GM12878 (cell line): ENCODE results near the gene DSC3. TPM values are rescaled to one million over a fixed set of nuclear protein-coding genes. Genes with fewer than 3 reads are reported as not detected.
A peak's percentile ranks its signal among the peaks of the same experiment; 100 is the strongest.

ENCODE experiments used
- ATAC-seq: fragments of 200-7000 bp; cut with Tn5 transposase; 3 replicates; pipeline ENCODE4 v1.9.1; 2020; ENCODE audit warnings: mild to moderate bottlenecking, moderate library complexity
- BruUV-seq: library from RNA; stranded (reverse); fragments of 400-500 nt; replicated peaks from 2 replicates; lab custom pipeline; 2021; lab: Mats Ljungman, UMichigan
- CTCF ChIA-PET: fragments of 300-600 bp; sonication (Branson Sonifier 250); formaldehyde crosslinking; extraction: SDS; loops from one replicate; lab custom pipeline; 2021; ENCODE audit warnings: inconsistent platforms; lab: Yijun Ruan, JAX
- POLR2A ChIA-PET: fragments of 350-600 bp; formaldehyde crosslinking; extraction: SDS; loops from one replicate; lab custom pipeline; 2021; ENCODE audit warnings: inconsistent platforms; lab: Charles Lee
- RAD21 ChIA-PET: fragments of 300-600 bp; sonication (Branson Sonifier 250); formaldehyde crosslinking; loops from one replicate; lab custom pipeline; 2023; ENCODE audit warnings: antibody characterized with exemption; ENCODE audit not compliant: unreplicated experiment; lab: Charles Lee
- SMC1A ChIA-PET: fragments of 300-600 bp; sonication (Branson Sonifier 250); formaldehyde crosslinking; loops from one replicate; lab custom pipeline; 2023; ENCODE audit not compliant: unreplicated experiment, uncharacterized antibody; lab: Charles Lee
- DNase-seq: peaks from one replicate; pipeline ENCODE4 v3.0.0-alpha.2; 2011; ENCODE audit warnings: low read depth, low spot score
- FAIRE-seq: peaks from 3 replicates; lab custom pipeline; 2011; peaks lifted over from hg19 to GRCh38; lab: Jason Lieb, UNC
- H2AFZ ChIP-seq: 2 replicates; pipeline ENCODE4 v1.6.0; 2011; ENCODE audit warnings: low read depth, low read length, control low read depth; ENCODE audit not compliant: control insufficient read depth
- H3K27ac ChIP-seq: 2 replicates; pipeline ENCODE4 v1.5.1; 2011; ENCODE audit warnings: control low read depth; ENCODE audit not compliant: control insufficient read depth, insufficient read depth
- H3K27me3 ChIP-seq, 2 experiments: replicated peaks in 1 of 2; 2 replicates each; pipeline versions ENCODE4 v1.6.0 to v1.6.1; 2011; ENCODE audit warnings: low read length in 1 of 2; ENCODE audit not compliant: control insufficient read depth in 2 of 2, insufficient read depth in 2 of 2
- H3K36me3 ChIP-seq, 2 experiments: 2 replicates each; pipeline ENCODE4 v1.5.1; 2011; ENCODE audit warnings: low read length in 1 of 2; ENCODE audit not compliant: control insufficient read depth in 2 of 2, insufficient read depth in 2 of 2
- H3K4me1 ChIP-seq: 2 replicates; pipeline ENCODE4 v1.6.1; 2011; ENCODE audit warnings: mild to moderate bottlenecking, low read length, moderate library complexity, mixed read lengths; ENCODE audit not compliant: control insufficient read depth, insufficient read depth
- H3K4me2 ChIP-seq: 2 replicates; pipeline ENCODE4 v1.6.0; 2011; ENCODE audit warnings: control low read depth; ENCODE audit not compliant: control insufficient read depth, insufficient read depth
- H3K4me3 ChIP-seq: fragments of 200-600 bp; sonication (generic); 2 replicates; pipeline ENCODE4 v1.5.1; 2016
- H3K79me2 ChIP-seq: 2 replicates; pipeline ENCODE4 v1.6.0; 2011; ENCODE audit warnings: low read length; ENCODE audit not compliant: control insufficient read depth, insufficient read depth
- H3K9ac ChIP-seq: 2 replicates; pipeline ENCODE4 v1.8.0; 2011; ENCODE audit warnings: low read length, control low read depth, mixed read lengths; ENCODE audit not compliant: control insufficient read depth, insufficient read depth
- H3K9me3 ChIP-seq: replicated peaks from 3 replicates; pipeline ENCODE4 v1.5.1; 2011; ENCODE audit warnings: mild to moderate bottlenecking, low read length; ENCODE audit not compliant: control insufficient read depth, insufficient read depth
- H4K20me1 ChIP-seq: 2 replicates; pipeline ENCODE4 v1.6.0; 2011; ENCODE audit not compliant: control insufficient read depth, insufficient read depth
- ATF2 ChIP-seq: IDR thresholded peaks from 2 replicates; pipeline ENCODE4 v1.6.1; 2012; ENCODE audit warnings: low read length, inconsistent platforms
- BCLAF1 ChIP-seq: fragments of 450-650 bp; IDR thresholded peaks from 2 replicates; pipeline ENCODE4 v1.6.1; 2017; ENCODE audit warnings: antibody characterized with exemption, mild to moderate bottlenecking, moderate library complexity
- EED ChIP-seq: sonication (generic); IDR thresholded peaks from 2 replicates; pipeline ENCODE4 v1.6.1; 2016; ENCODE audit warnings: antibody characterized with exemption, low read depth
- MTA2 ChIP-seq: fragments of 450-650 bp; IDR thresholded peaks from 2 replicates; pipeline ENCODE4 v1.6.1; 2016; ENCODE audit warnings: low read depth, mild to moderate bottlenecking, moderate library complexity
- NBN ChIP-seq: fragments of 450-650 bp; IDR thresholded peaks from 2 replicates; pipeline ENCODE4 v1.6.1; 2016
- POU2F2 ChIP-seq: IDR thresholded peaks from 3 replicates; pipeline ENCODE4 v1.6.1; 2011; ENCODE audit warnings: low read depth, mild to moderate bottlenecking, low read length, borderline replicate concordance
- SMC3 ChIP-seq: IDR thresholded peaks from 2 replicates; pipeline ENCODE4 v1.6.1; 2011; ENCODE audit warnings: low read length, improper control_type of control experiment, borderline replicate concordance
- TAF1 ChIP-seq: IDR thresholded peaks from 2 replicates; pipeline ENCODE4 v1.6.1; 2011; ENCODE audit warnings: mild to moderate bottlenecking, low read depth, low read length, borderline replicate concordance
- WGBS: methylation state at CpG from one replicate; pipeline ENCODE4 v1.1.6; 2016; ENCODE audit warnings: low lambda C conversion rate; ENCODE audit not compliant: insufficient replicate concordance, insufficient coverage; ENCODE audit errors: missing lambda C conversion rate; 5-methylcytosine and 5-hydroxymethylcytosine counted together
- in situ Hi-C: fragments of 300-500 bp; cut with MboI; formaldehyde crosslinking; loops from 9 replicates; pipeline ENCODE4 v1.14.3; 2018; ENCODE audit warnings: mixed read lengths
- intact Hi-C: fragments of 100-400 bp; cut with micrococcal nuclease; formaldehyde crosslinking; loops from one replicate; pipeline ENCODE4 v1.14.2; 2022; ENCODE audit not compliant: unreplicated experiment
- polyA plus RNA-seq, 11 experiments: library from polyadenylated mRNA; depleted of rRNA in 4 of 11; unstranded in 6 of 11; stranded (reverse) in 5 of 11; fragments of >200 nt; fragmentation: Nextera tagmentation in 4 of 11; fragmentation: Illumina TruSeq in 1 of 11; extraction: Ambion mirVana in 4 of 11; extraction: Trizol in 1 of 11; gene quantifications; 1 replicate in 1 of 11; 2 replicates in 10 of 11; pipeline versions ENCODE4 v1.2.1 to v1.2.3, GENCODE V29; 2011 to 2016; ENCODE audit warnings: inconsistent platforms in 2 of 11, missing spikeins in 2 of 11, low read depth in 1 of 11
- total RNA-seq, 4 experiments: library from RNA; depleted of rRNA in 3 of 4; stranded (reverse); fragments of >200 nt in 3 of 4; fragmentation: Illumina TruSeq in 1 of 4; extraction: Trizol in 1 of 4; gene quantifications; 2 replicates each; pipeline versions ENCODE4 v1.2.1 to v1.2.3, GENCODE V29; 2013 to 2021

Gene DSC3
- total and polyA plus RNA-seq, 10 of the 15 experiments (the other 5 are each of a cell fraction or from before 2014, with no cell fraction given): 0.01 to 2.9 (median 1.6) TPM

- no peaks in the 10 kb centered on the region for H3K9me3 ChIP-seq
- in situ Hi-C loops (no loop called here), intact Hi-C loops (no loop called here)
- H2AFZ ChIP-seq: no peak overlapping the region
- no peaks in the 10 kb centered on the region for H3K36me3 ChIP-seq
- ATAC-seq: no peak
- RAD21 ChIA-PET: no interaction called here
- FAIRE-seq: no peak
- CTCF ChIA-PET: interaction anchor here (0.7 kb wide), 1 partner anchor 751 kb away, joined by 3 read pairs; no protein-coding TSS in a partner anchor
- no peaks in the 10 kb centered on the region for H3K27me3 ChIP-seq
- H3K27ac ChIP-seq: no peak overlapping the region
- whole genome bisulfite sequencing: 0% methylated on average over 1 of the region's 1 CpG
- no TSS peak for BruUV-seq
- no peak overlapping the region for H3K4me3 ChIP-seq
- no peaks in the 10 kb centered on the region for H3K79me2 ChIP-seq
- no peak overlapping the region for H3K4me2 ChIP-seq
- H3K4me1 ChIP-seq: no peaks in the 10 kb centered on the region
- H3K9ac ChIP-seq: no peak overlapping the region
- POLR2A ChIA-PET: no interaction called here
- DNase-seq: no peak
- no peak for TF ChIP-seq TAF1
- no peak for TF ChIP-seq EED
- no peak for TF ChIP-seq POU2F2
- no peaks in the 10 kb centered on the region for H4K20me1 ChIP-seq
- SMC1A ChIA-PET: interaction anchor here (1.0 kb wide), 1 partner anchor 87 kb away, joined by 4 read pairs; no protein-coding TSS in a partner anchor
Measured at GRCh38 chr18:31066266-31066665, 23.7 kb upstream of the DSC3 start.

GRCh38 chr18:31065036-31065773 is 22.7 kb upstream of the DSC3 start:
- BruUV-seq: no TSS peak
- no peaks in the 10 kb centered on the region for H3K27me3 ChIP-seq
- WGBS: 0% methylated on average over 6 of the region's 6 CpGs
- RAD21 ChIA-PET: no interaction called here
- FAIRE-seq: no peak
- H3K4me3 ChIP-seq: no peak overlapping the region
- no peak overlapping the region for H3K9ac ChIP-seq
- H3K4me1 ChIP-seq: no peaks in the 10 kb centered on the region
- POLR2A ChIA-PET: no interaction called here
- peak; percentile 5 for DNase-seq
- ATAC-seq: no peak
- H3K27ac ChIP-seq: no peak overlapping the region
- intact Hi-C loops (no loop called here), in situ Hi-C loops (no loop called here)
- H3K4me2 ChIP-seq: no peak overlapping the region
- no peaks in the 10 kb centered on the region for H3K36me3 ChIP-seq
- H2AFZ ChIP-seq: no peak overlapping the region
- SMC1A ChIA-PET: no interaction called here
- no peaks in the 10 kb centered on the region for H3K79me2 ChIP-seq
- no peaks in the 10 kb centered on the region for H3K9me3 ChIP-seq
- H4K20me1 ChIP-seq: no peaks in the 10 kb centered on the region
- CTCF ChIA-PET: no interaction called here
- no peak for TF ChIP-seq ATF2
- TF ChIP-seq SMC3: no peak
- TF ChIP-seq NBN: no peak
- no peak for TF ChIP-seq MTA2
- TF ChIP-seq BCLAF1: no peak
- TF ChIP-seq TAF1: no peak
